Fibroblast of gingiva (primary cell): ENCODE results near the gene FOSL1.

Experiments used
- DNase-seq: peaks from one replicate; pipeline ENCODE4 v3.0.0-alpha.2; 2011; ENCODE audit warnings: low read depth

Gene FOSL1

GRCh38 chr11:65919573-65920371, 19.6 kb upstream of the FOSL1 start:
- DNase-seq, result no peak

DNA sequence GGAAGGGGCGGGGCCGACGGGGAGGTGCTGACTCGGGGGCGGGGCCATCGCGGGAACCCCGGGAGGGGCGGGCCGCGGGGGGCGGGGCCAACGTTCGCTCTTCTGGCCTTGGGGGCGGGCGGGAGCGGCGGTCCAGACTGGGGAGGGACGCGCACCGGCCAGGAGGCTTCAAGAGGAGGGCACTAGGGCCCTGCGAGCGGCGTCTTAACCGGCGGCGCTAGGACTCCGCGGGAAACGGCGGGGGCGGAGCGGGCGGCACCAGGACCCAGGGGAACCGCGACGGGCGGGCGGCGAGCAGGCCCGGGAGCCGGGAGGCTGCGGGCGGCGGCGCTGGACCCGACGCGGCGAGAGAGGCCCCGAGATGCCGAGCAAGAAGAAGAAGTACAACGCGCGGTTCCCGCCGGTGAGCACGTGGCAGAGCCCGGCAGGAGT, 19.0 kb upstream of the FOSL1 start, which contains the start of gene DRAP1:
Gene DRAP1, plus strand, starts transcription at position 286 of the 432 bp plus-strand sequence. Its CDS starts 76 bp downstream, at position 362.
- DNase-seq, result peak; percentile 99

DNA sequence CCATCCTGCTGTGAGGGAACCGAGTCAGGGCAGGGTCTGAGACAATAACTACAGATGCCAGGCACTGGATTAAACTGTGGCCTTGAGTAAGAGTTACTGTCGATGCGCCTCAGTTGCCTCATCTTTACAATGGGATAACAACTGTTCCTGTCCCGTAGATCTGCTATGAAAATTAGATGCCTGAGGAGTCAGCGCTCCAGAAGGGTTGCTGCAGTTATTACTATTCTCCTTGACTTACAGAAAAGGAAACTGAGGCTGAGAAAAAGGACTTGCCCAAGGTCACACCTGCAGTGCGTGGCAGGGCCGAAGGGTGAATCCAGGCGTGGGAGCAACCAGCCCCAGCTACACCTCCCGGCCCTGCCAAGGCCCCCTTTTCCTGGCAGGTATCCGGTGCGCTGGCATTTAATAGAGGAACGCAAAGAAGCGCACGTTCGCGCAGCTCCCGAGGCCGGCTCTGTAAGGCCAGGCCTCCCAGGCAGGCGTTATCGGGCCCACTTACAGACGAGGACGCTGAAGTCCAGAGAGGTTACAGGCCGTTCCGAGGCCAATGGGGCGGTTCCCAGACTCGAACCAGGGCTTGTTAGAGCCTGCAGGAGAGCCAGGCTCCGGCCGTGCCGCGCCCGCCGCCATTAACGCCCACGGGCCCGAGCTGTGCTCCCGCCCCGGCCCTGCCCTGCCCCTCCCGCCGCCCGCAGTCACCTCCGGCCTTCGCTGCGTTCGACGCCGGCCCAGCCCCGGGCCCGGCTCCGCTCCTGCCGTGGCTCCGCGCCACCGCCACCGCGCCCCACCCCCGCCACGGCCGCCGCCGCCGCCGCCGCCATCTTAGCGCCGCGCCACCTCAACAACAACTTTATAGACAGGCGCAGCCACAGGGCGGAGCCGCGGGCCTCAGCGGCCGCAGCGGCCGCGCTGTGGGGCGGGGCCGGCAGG, 18.3 kb upstream of the FOSL1 start, which contains the start of gene C11orf68:
Gene C11orf68, minus strand, starts transcription at position 852 of the 930 bp plus-strand sequence. Its CDS starts 31 bp downstream, at position 821.
- DNase-seq, result no peak

- peak; percentile 27 for DNase-seq
Observed at GRCh38 chr11:65917434-65918210, 17.4 kb upstream of the FOSL1 start.

DNA sequence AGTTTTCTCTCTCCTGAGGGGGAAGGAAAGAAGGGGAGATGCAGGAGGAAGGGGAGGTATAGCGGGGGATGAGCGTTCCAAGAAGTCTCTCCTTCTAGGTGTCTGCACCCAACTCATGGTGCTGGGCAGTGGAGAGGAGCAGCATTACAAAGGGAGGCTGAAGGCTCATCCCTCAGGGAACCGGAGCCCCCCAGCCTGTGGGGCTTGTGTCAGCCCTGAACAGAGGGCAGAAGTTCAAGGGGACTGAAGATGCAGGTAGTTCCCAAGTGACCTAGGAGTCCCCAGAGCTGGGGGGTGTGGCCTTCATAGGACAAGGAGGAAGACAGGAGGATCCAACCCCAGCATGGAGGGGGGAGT, 16.9 kb upstream of the FOSL1 start:
- DNase-seq, result no peak

GRCh38 chr11:65916391-65916790, 16.2 kb upstream of the FOSL1 start:
- no peak for DNase-seq

DNA sequence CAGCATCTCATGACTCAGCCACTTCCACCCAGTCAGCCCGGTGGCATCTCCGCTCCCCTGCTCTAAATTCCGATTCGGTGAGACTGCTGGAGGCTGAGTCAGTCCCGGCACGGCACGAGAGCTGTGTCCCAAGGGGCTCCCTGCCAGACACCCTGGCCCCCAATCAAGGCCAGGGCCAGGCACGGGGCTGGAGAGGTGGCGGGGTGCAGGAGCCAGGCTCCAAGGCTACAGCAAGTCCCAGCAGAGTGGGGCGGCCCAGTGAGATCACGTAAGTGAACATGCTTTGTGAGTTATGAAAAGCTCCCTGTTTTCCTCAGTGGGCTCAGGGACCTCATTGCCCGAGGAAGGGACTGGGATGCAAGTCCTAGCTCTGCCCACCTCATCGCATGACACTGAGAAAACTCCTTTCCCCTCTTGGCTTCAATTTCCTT, 15.6 kb upstream of the FOSL1 start:
- DNase-seq, result peak; percentile 97

DNA sequence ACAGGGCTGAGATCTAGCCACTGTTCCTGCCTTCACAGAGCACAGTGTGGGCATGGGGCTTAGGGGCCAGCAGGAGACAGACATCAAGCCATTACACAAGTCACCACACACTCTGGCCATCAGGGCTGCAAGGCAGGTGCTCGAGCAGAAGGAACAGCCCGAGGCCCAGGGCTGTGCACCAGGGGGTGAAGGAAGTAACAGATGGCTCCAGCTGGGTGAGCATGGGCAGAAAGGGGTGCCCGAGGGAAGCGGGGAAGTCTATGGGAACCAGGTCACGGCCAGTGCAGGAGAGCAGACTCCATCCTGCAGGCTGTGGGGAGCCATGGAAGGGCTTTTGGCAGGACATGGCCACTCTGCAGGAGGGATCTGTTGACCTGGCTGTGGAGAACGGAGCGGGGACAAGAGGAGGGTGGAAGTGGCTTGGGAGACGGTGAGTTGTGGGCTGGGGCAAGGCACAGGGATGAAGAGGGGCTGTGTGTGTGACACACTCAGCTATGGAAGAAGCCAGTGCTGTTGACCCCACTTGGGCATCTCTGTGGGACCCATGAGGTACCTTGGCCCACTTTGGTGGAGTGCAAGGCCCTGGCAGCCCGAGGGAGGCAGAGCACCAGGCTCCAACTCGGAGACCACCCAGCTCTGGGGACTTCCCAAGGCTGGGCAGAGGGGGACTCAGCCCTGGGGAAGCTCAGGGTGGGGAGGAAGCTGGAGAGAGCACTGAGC, 15.1 kb upstream of the FOSL1 start:
- DNase-seq, result no peak

DNA sequence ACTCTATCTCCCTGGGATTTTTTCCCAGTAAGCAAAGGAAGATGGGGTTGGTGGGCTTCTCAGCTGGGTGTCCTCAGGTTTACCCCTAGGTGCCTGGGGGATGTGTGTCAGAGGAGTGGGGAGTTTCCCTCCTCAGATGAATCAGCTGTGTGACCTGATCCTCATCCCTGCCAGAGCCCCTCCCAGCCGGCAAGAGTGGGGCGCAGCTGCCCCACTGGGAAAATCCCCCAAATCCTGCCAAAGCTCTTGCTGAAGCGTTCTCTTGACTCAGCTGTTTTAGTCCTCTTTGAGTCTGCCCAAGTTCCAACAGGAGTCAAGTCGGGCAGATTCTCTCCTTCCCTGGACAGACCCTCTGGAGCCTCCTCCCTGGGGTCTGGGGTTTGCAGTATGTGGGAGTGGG, 12.7 kb upstream of the FOSL1 start:
- DNase-seq, result peak; percentile 75

DNA sequence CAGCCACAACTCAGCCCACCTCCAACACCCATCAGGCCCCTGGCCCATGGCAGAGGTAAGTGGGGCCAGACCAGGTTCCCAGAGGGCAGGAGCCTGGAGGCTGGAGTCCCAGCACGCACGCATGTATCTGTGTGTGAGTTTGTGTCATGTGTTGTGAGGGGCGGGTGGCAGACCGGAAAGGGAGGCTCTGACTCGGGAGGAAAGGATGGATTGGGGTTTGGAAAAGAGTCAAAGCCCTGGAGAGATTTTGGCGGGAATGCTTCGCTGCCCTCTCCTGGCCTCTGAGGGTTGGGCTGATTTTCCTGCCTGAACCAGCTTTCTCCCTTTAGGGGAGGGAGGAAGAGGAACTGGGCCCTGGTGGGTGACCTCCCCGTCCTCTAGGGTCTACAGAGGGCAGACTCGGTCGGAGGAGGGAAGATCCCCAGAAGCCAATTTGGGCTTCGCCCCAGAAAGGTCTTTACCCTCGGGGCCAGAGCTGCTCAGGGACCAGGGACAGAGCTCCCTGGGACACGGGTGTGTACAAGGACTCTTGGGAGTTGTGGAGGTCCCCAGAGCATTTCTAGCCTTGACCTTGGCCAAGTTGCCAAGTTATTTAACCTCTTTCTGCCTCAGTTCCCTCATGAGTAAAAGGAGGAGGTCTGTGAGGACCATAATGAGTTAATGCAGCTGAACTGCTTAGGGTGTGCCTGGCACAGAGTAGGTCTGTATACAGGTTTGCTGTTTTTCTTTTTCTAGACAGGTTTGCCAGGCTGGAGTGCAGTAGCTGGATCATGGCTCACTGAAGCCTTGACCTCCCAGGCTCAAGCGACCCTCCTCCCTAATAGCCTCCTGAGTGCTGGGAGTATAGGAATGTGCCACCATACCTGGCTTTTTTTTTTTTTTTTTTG, 11.7 kb upstream of the FOSL1 start:
- peak; percentile 88 for DNase-seq

- DNase-seq, result no peak
Observed at GRCh38 chr11:65907878-65908277, 7.7 kb upstream of the FOSL1 start.

DNA sequence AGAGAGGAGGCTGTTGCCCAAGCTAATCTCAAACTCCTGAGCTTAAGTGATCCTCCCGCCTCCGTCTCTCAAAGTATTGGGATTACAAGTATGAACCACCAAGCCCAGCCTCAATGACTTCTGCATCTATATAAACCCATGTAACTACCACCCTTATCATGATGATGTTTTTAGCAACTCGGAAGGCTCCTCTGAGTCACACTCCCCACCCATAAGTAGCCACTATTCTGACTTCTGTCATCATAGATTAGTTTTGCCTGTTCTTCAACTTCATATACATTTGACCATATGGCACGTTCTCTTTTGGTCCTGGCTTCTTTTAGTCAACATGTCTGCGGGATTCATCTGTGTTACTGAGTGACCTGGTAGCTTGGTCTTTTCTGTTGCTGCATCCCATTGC, 6.4 kb upstream of the FOSL1 start:
- DNase-seq, result no peak

DNA sequence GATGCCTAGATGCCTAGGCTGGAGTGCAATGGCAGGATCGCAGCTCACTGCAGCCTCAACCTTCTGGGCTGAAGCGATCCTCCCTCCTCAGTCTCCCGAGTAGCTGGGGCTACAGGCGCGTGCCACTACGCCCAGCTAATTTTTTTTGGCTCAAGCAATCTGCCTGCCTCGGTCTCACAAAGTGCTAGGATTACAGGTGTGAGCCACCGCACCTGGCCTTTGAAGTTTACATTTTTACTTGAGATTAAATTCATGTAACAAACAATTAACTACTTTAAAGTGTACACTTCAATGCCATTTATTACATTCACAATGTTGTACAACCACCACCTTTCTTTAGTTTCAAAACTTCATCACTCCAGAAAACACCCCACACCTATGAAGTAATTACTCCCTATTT, 3.5 kb upstream of the FOSL1 start:
- no peak for DNase-seq

DNA sequence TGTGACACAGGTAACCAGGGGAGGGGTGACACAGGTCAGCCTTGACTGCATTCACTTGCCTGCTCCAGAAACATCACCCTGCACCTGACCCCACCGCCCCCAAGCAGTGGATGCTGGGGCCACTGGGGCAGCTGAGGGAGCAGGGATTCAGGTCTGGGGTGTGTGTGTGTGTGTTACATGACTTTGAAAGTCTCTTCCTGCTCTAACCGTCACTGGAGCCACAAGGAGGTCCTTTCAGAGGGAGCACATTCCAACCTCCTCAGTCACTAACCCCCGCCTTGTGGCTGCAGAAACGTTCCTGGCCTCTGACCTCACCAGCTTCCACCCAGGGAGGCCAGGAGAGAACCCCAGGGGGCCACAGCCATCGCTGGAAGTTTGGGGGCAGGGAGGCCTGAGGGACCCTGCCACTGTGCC, 2.9 kb upstream of the FOSL1 start:
- DNase-seq, result peak; percentile 87

DNA sequence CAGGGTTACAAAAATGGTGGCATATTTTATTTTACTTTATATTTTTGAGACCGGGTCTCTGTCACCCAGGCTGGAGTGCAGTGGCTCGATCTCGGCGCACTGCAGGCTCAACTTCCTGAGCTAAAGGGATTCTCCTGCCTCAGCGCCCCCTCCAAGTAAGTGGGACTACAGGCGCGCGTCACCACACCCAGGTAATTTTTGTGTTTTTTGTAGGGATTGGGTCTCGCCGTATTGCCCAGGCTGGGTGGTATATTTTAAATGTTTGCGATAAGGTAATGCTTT, 652 bp upstream of the FOSL1 start:
- no peak for DNase-seq

GRCh38 chr11:65899356-65900124, 648 bp downstream of the FOSL1 start:
- peak; percentile 83 for DNase-seq

DNA sequence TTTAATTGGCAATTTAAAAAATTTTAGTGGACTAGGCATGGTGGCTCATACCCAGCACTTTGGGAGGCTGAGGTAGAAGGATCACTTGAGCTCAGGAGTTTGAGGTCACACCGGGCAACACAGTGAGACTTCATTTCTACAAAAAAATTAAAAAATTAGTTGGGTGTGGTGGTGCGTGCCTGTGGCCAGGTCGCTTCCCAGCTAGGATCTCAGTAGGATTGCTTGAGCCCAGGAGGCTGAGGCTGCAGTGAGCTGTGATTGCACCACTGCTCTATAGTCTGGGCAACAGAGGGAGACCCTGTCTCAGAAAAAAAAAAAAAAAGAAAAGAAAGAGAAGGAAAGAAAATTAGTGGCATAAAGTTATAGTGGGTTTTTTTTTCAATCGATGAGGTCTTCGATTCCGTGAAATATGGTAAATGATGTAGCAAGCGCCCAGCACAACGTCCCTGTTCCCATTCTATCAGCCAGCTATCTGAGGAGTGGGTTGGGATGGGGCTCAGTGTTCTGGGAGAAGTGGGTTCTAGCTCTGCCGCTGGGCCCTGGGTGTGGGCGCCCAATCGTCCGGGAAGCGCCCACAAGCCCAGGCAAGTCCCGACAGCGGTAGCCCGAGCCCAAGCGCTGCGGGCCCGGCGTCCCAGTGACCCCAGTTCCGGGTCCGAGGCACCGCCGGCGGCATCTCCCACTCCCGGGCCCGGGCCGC, 1.4 kb downstream of the FOSL1 start:
- peak; percentile 28 for DNase-seq

- DNase-seq, result peak; percentile 23
Observed at GRCh38 chr11:65897020-65897471, 3.1 kb downstream of the FOSL1 start.
